ENCODE measurements around the gene DOHH. TPM values are rescaled to one million over a fixed set of nuclear protein-coding genes. Genes with fewer than 3 reads are reported as not detected.

DOHH gene, protein sequence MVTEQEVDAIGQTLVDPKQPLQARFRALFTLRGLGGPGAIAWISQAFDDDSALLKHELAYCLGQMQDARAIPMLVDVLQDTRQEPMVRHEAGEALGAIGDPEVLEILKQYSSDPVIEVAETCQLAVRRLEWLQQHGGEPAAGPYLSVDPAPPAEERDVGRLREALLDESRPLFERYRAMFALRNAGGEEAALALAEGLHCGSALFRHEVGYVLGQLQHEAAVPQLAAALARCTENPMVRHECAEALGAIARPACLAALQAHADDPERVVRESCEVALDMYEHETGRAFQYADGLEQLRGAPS
- 12.8 and 13.6 TPM in 2 replicates for total RNA-seq

DNA sequence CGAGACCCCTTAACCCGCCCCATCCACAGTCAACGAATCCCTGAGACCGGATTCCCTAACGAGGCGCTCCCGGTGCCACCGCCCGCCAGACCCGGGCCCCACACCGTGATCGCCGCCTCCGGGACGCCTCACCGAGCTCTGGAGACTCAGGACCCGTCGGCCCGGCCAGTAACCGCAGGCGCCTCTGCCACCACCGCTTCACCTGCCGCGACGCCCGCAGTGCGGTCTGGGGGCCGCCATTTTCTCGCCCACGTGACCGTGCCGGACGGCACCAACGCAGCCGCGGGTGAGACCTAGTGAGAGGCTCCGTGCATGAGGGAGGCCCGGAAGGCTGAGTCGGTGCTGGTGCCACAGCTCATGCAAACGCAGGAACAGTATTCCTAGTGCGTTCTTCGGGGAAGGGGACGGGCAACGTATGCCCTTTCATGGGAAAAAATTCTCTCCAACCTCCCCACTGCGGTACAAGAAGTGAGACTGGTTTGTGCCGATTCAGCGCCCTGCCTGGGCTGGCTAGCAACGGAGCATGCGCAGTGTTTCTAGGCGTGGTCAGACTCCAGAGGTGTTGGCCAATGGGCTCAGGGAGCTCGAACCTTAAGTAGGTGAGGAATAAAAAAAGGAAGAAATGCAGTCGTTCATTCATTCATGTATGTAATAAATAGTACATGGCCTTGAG lies at the start of gene DOHH:
Gene DOHH (minus strand): TSS at position 246 of the 673 bp plus-strand sequence. CDS start 3,860 bp downstream, outside the sequence.
- ATAC-seq (ENCODE audit: low read depth) (peak; percentile 90), DNase-seq (peak; percentile 91)
- Mint-ChIP-seq H3K4me3 (peak within 1 kb of the TSS; percentile 93), H3K4me1 (peaks cover 25% of the 10 kb centered on the region), H3K27ac (peak within 1 kb of the TSS; percentile 98), H3K9me3 (no peaks in the 10 kb centered on the region), H3K27me3 (no peaks in the 10 kb centered on the region), H3K36me3 (ENCODE audit: low read depth) (peaks cover 24% of the 10 kb centered on the region)
- intact Hi-C loops (cut with micrococcal nuclease), result loop anchor here (2.0 to 10.0 kb wide), 3 partner anchors 16 to 954 kb away; partner anchors contain the start of gene UBXN6
- TF ChIP-seq, protein P1, sequence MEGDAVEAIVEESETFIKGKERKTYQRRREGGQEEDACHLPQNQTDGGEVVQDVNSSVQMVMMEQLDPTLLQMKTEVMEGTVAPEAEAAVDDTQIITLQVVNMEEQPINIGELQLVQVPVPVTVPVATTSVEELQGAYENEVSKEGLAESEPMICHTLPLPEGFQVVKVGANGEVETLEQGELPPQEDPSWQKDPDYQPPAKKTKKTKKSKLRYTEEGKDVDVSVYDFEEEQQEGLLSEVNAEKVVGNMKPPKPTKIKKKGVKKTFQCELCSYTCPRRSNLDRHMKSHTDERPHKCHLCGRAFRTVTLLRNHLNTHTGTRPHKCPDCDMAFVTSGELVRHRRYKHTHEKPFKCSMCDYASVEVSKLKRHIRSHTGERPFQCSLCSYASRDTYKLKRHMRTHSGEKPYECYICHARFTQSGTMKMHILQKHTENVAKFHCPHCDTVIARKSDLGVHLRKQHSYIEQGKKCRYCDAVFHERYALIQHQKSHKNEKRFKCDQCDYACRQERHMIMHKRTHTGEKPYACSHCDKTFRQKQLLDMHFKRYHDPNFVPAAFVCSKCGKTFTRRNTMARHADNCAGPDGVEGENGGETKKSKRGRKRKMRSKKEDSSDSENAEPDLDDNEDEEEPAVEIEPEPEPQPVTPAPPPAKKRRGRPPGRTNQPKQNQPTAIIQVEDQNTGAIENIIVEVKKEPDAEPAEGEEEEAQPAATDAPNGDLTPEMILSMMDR (IDR thresholded peaks at IDR 0.05), result no peak
- ChIA-PET POLR2A (interaction anchor here (0.5 to 2.0 kb wide), 9 partner anchors 16 to 682 kb away, joined by 3 to 8 read pairs (median 4); partner anchors contain the start of gene CACTIN), CTCF (interaction anchor here (0.6 kb wide), 1 partner anchor 21 kb away, joined by 3 read pairs; no protein-coding TSS in a partner anchor)

DNA sequence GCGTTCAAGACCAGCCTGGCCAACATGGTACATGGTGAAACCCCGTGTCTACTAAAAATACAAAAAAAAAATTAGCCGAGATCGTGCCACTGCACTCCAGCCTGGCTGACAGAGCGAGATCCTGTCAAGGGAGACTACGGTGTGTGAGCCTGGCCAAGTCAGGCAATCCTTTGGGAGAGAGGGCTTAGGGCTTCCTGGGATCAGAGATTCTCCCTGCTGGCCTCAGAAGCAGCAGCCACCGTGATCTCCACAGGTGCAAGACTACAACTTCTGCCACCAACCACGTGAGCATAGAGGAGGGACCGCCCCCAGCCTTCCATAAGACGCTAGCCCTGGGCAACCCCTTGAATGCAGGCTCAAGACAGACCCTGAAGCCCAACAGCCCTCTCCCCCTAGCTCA lies 49.3 kb upstream of the DOHH start:
- Mint-ChIP-seq H3K9me3 (no peaks in the 10 kb centered on the region), H3K27me3 (no peaks in the 10 kb centered on the region), H3K4me1 (peaks cover 39% of the 10 kb centered on the region), H3K4me3 (no peak overlapping the region), H3K36me3 (ENCODE audit: low read depth) (peaks cover 27% of the 10 kb centered on the region), H3K27ac (no peak overlapping the region)
- CTCF ChIA-PET, result no interaction called here
- ATAC-seq (ENCODE audit: low read depth), result no peak
- DNase-seq, result no peak
- POLR2A ChIA-PET, result interaction anchor here (0.6 kb wide), 1 partner anchor 677 kb away, joined by 4 read pairs; no protein-coding TSS in a partner anchor
- TF ChIP-seq, protein P1 (IDR thresholded peaks at IDR 0.05), result no peak
- intact Hi-C loops (cut with micrococcal nuclease), result loop anchor here (10.0 kb wide), 1 partner anchor 515 kb away; the partner anchor contains the start of gene ZBTB7A

DNA sequence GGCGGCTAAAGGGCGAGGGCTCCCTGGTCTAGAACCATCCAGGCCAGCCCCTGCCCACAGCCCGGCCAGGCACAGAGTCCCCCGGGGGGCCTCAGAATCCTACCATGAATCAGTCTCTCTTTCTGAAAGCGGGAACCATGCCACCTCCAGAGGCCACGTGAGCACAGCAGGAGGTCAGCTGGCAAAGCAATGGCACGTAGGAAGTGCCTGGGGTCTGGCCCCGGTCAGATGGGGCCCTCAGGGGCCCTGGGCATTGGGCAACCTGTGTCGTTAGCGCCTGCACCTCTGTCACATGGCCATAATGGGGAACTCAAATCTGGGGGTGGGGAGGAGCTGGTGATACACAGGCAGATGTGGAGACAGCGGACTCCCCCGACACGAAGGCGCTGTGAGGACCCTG lies 48.1 kb upstream of the DOHH start:
- TF ChIP-seq, protein P1 (IDR thresholded peaks at IDR 0.05), result no peak
- Mint-ChIP-seq H3K36me3 (ENCODE audit: low read depth) (peaks cover 27% of the 10 kb centered on the region), H3K27ac (no peak overlapping the region), H3K9me3 (no peaks in the 10 kb centered on the region), H3K4me3 (no peak overlapping the region), H3K27me3 (no peaks in the 10 kb centered on the region), H3K4me1 (peaks cover 29% of the 10 kb centered on the region)
- intact Hi-C loops (cut with micrococcal nuclease), result no loop called here
- ChIA-PET CTCF (no interaction called here), POLR2A (no interaction called here)
- no peak for ATAC-seq (ENCODE audit: low read depth)
- DNase-seq, result no peak

DNA sequence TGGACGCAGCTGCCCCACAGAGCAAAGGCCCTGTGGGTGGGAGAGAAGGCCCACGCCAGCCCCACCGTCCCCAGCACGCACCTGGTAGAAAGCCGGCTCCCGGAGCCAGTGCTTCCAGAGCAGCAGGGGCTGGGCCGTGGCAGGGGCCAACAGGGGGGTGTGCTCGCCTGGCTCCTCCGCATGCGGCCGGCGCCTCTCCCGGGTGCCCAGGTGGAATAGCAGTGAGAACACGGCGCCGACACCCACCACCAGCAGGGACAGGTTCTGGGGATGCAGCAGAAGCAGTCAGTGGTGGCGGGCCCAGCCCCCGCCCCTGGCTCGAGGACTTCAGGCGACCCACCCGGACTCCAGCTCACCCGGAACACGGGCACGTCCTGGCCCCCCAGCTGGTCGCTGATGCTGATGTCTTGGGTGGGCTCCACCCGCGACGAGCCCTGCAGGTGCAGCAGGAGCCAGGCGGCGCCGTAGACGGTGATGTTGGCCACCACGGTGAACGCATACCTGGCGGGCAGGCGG lies 47.4 kb upstream of the DOHH start:
- Mint-ChIP-seq H3K4me3 (no peak overlapping the region), H3K27ac (no peak overlapping the region), H3K4me1 (peaks cover 21% of the 10 kb centered on the region), H3K27me3 (no peaks in the 10 kb centered on the region), H3K9me3 (no peaks in the 10 kb centered on the region), H3K36me3 (ENCODE audit: low read depth) (peaks cover 27% of the 10 kb centered on the region)
- TF ChIP-seq, protein P1 (IDR thresholded peaks at IDR 0.05), result no peak
- intact Hi-C loops (cut with micrococcal nuclease), result no loop called here
- DNase-seq (no peak), ATAC-seq (ENCODE audit: low read depth) (no peak)
- CTCF ChIA-PET, result interaction anchor here (4.3 kb wide), 1 partner anchor 9 kb away, joined by 37 read pairs; the partner anchor contains the start of gene MFSD12
- POLR2A ChIA-PET, result interaction anchor here (0.6 kb wide), 1 partner anchor 74 kb away, joined by 8 read pairs; no protein-coding TSS in a partner anchor
